Measurements from ENCODE around the gene SEC24D. TPM values are rescaled to one million over a fixed set of nuclear protein-coding genes. Genes with fewer than 3 reads are reported as not detected.

Gene SEC24D, protein sequence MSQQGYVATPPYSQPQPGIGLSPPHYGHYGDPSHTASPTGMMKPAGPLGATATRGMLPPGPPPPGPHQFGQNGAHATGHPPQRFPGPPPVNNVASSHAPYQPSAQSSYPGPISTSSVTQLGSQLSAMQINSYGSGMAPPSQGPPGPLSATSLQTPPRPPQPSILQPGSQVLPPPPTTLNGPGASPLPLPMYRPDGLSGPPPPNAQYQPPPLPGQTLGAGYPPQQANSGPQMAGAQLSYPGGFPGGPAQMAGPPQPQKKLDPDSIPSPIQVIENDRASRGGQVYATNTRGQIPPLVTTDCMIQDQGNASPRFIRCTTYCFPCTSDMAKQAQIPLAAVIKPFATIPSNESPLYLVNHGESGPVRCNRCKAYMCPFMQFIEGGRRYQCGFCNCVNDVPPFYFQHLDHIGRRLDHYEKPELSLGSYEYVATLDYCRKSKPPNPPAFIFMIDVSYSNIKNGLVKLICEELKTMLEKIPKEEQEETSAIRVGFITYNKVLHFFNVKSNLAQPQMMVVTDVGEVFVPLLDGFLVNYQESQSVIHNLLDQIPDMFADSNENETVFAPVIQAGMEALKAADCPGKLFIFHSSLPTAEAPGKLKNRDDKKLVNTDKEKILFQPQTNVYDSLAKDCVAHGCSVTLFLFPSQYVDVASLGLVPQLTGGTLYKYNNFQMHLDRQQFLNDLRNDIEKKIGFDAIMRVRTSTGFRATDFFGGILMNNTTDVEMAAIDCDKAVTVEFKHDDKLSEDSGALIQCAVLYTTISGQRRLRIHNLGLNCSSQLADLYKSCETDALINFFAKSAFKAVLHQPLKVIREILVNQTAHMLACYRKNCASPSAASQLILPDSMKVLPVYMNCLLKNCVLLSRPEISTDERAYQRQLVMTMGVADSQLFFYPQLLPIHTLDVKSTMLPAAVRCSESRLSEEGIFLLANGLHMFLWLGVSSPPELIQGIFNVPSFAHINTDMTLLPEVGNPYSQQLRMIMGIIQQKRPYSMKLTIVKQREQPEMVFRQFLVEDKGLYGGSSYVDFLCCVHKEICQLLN
- 23.3 and 29.7 TPM in 2 replicates for total RNA-seq

DNA sequence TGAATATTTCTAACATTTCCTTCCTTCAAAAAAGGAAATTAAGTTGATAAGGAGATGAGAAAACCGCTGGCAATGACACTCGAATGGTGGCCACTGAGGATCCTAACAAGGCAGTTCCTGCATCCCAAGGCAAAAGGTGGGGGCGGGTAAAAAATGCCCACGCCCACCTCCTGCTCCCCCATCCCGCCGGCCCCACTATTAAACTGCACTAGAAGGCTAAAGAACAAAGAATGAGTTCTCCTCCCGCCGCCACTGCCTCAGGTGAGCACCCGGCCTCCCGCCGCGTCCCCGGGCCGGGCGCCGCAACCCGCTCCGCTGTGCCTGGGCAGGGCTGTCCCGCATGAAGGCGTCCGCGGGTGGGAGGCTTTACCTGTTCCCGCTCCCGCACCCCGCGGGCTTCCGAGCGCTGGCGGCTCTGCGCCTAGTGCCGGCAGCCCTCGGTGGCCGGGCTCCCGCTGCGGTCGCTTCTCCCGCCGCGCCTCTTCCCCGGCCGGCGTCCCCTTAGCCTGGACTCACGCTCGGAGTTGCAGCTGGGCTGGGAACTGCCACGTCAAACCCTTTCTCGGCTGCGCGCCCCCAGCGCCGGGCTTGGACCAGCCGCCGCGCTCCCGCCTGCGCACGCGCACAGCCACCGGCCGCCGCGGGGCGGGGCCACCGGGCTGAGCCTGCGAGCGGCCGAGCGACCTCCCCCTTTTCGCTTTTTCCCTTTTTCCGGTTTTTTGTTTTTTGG lies at the start of gene SEC24D:
Gene SEC24D, minus strand, starts transcription at position 556 of the 730 bp plus-strand sequence. CDS start 2,430 bp downstream, outside the sequence.

DNA sequence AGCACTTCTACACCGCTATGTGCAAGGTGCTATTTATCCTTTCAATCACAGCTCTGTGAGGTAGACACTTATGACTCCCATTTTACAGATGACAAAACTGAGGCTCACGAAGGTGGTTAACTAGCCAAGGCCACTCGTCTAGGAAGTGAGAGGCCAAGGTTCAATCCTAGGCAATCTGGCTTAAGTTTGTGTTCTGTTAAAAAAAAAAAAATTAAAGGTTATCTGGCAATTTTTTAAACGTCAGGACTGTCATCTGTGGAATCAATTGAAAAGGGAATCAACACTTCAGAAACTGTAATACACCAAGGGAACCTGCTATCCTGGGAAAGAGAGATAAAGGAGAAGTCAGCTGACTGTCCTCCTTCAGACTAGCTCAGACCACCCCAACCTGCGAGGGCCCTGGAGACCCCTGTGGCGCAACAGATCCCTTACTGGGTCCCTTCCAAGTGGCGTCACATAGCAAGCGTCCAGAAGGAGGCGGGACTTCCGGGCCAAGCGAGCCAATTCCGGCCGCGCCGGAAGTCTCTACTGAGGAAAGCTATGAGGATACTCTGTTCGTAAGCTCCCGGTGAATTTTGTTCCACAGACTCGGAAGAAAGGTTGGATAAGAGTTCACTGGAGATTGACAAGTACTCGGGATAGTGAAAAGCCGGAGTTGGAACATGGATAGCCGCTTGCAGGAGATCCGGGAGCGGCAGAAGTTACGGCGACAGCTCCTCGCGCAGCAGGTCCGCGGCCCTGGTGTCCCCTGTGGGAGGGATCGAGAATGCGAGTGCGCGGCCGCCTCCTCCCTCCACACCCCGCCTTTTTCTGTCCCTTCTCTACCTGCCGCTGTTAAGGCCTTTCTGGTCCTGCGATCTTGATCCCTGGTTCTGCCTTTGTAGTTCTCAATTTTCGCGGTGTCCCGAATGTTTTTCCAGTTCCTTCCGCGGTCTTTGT lies 150.8 kb downstream of the SEC24D start, which contains the start of gene METTL14:
Gene METTL14, plus strand, starts transcription at position 520 of the 939 bp plus-strand sequence. Its CDS starts 143 bp downstream, at position 663.

Other genes with a start within 250 kb of the SEC24D start
- 20.2 and 30.8 TPM in 2 replicates for gene METTL14, start 150.7 kb downstream of the SEC24D start, total RNA-seq
- 0.34 and 2.6 TPM in 2 replicates for gene SYNPO2, start 52.7 kb upstream of the SEC24D start, total RNA-seq